Limb (tissue), 2 donors: ENCODE data around the gene C2.
A peak's percentile ranks its signal among the peaks of the same experiment; 100 is the strongest.

Source experiments
- DNase-seq, 2 donors: peaks; one replicate each; pipeline ENCODE4 v3.0.0-alpha.2; 2016; ENCODE audit errors: extremely low spot score in 2 of 2

Gene C2

GRCh38 chr6:31954511-31954910 is 27.0 kb downstream of the C2 start:
- no peak for DNase-seq

GRCh38 chr6:31956796-31957195 is 29.3 kb downstream of the C2 start:
- DNase-seq: no peak

GRCh38 chr6:31958412-31958740 is 30.9 kb downstream of the C2 start:
- DNase-seq: no peak

- peak; percentile 97 to 99 for DNase-seq
Measured at GRCh38 chr6:31958741-31959739, 31.5 kb downstream of the C2 start, which contains the start of the genes NELFE and SKIC2. Gene NELFE (minus strand): TSS chr6:31958971. CDS start chr6:31958446, 525 bp downstream. Gene SKIC2 (plus strand): TSS chr6:31959175. CDS start chr6:31959193, 18 bp downstream.

- no peak for DNase-seq
Measured at GRCh38 chr6:31961616-31962015, 34.1 kb downstream of the C2 start.

GRCh38 chr6:31963921-31964320 is 36.4 kb downstream of the C2 start:
- no peak for DNase-seq

GRCh38 chr6:31965700-31966099 is 38.2 kb downstream of the C2 start:
- no peak for DNase-seq

GRCh38 chr6:31966506-31966905 is 39.0 kb downstream of the C2 start:
- no peak for DNase-seq

- no peak for DNase-seq
Measured at GRCh38 chr6:31966997-31967925, 39.7 kb downstream of the C2 start.

GRCh38 chr6:31967926-31968320 is 40.4 kb downstream of the C2 start:
- DNase-seq: no peak

- no peak for DNase-seq
Measured at GRCh38 chr6:31968326-31968725, 40.8 kb downstream of the C2 start.

- no peak for DNase-seq
Measured at GRCh38 chr6:31968791-31969711, 41.5 kb downstream of the C2 start.

- no peak for DNase-seq
Measured at GRCh38 chr6:31969712-31970603, 42.4 kb downstream of the C2 start.

- DNase-seq: no peak
Measured at GRCh38 chr6:31970604-31971271, 43.2 kb downstream of the C2 start.

GRCh38 chr6:31971279-31971992 is 43.9 kb downstream of the C2 start:
- DNase-seq: no peak

- peak; percentile 94 to 98 for DNase-seq
Measured at GRCh38 chr6:31971993-31972708, 44.6 kb downstream of the C2 start, which contains the start of gene DXO. Gene DXO (minus strand): TSS chr6:31972138. CDS start chr6:31971675, 463 bp downstream.

- DNase-seq: no peak
Measured at GRCh38 chr6:31972709-31973350, 45.3 kb downstream of the C2 start.
